ENCODE measurements around the gene ADNP2. TPM values are rescaled to one million over a fixed set of nuclear protein-coding genes. Genes with fewer than 3 reads are reported as not detected.

ADNP2 gene, protein sequence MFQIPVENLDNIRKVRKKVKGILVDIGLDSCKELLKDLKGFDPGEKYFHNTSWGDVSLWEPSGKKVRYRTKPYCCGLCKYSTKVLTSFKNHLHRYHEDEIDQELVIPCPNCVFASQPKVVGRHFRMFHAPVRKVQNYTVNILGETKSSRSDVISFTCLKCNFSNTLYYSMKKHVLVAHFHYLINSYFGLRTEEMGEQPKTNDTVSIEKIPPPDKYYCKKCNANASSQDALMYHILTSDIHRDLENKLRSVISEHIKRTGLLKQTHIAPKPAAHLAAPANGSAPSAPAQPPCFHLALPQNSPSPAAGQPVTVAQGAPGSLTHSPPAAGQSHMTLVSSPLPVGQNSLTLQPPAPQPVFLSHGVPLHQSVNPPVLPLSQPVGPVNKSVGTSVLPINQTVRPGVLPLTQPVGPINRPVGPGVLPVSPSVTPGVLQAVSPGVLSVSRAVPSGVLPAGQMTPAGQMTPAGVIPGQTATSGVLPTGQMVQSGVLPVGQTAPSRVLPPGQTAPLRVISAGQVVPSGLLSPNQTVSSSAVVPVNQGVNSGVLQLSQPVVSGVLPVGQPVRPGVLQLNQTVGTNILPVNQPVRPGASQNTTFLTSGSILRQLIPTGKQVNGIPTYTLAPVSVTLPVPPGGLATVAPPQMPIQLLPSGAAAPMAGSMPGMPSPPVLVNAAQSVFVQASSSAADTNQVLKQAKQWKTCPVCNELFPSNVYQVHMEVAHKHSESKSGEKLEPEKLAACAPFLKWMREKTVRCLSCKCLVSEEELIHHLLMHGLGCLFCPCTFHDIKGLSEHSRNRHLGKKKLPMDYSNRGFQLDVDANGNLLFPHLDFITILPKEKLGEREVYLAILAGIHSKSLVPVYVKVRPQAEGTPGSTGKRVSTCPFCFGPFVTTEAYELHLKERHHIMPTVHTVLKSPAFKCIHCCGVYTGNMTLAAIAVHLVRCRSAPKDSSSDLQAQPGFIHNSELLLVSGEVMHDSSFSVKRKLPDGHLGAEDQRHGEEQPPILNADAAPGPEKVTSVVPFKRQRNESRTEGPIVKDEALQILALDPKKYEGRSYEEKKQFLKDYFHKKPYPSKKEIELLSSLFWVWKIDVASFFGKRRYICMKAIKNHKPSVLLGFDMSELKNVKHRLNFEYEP
- total RNA-seq = 17.3 and 17.7 TPM in 2 replicates

DNA sequence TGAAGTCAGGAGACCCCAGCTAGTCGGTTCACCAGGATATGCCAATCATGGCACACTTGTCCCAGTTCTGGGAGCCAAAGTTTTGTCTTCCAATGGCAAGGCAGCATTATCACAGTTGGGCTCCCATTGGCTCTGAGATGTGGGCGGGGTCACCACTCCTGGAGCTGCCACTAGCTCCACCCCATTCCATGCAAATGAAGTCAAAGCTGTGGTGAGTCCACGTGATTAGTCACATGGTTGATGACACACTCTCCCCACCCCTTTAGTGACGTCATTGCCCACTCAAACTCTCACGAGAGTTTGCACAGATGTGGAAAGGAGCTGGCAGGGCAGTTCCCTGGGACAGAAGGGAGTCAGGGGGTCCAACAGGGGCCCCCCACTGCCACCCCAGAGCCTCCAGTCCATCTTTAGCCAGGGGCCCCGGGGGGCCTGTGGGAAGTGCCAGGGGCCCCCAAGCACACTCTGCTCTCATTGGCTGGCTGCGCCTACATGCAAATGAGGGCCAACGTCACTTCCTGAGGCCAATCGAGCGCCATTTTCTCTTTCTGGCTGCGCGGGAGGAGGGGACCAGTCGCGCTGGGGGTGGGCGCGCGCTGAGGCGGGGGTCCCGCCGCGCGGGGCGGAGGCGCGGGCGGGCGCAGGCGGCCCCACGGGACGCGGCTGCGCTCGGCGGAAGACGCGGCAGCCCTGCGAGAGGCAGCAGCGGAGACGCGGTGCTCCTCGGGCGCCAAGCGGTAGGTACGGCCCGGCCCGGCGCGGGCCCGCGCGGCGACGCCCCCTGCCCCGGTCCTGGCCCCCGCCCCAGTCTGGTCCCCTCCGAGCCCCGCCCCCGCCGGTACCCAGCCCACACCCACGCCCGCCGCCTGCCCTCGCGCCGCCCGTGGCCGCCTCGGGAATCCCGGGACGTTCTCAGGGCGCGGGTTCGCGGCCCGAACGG is at the start of gene ADNP2:
ADNP2 (plus strand) TSS at position 524 of the 937 bp plus-strand sequence. CDS start 8,281 bp downstream, outside the sequence.
- DNase-seq (ENCODE audit: low read depth, low spot score) = peak; percentile 88

DNA sequence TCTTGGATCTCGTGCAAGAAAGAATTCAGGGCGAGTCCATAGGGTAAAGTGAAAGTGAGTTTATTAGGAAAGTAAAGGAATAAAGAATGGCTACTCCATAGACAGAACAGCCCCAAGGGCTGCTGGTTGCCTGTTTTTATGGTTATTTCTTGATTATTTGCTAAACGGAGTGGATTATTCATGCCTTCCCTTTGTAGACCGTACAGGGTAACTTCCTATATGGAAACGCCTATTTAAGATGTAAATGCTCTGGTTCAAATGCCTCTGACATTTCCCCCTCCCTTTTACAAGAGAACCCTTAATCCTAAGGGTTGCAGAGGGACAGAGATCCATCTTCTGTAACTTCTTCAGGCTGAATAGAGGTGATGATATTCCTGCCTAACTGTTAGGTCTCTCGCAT is 49.1 kb upstream of the ADNP2 start:
- DNase-seq (ENCODE audit: low read depth, low spot score) = no peak

DNA sequence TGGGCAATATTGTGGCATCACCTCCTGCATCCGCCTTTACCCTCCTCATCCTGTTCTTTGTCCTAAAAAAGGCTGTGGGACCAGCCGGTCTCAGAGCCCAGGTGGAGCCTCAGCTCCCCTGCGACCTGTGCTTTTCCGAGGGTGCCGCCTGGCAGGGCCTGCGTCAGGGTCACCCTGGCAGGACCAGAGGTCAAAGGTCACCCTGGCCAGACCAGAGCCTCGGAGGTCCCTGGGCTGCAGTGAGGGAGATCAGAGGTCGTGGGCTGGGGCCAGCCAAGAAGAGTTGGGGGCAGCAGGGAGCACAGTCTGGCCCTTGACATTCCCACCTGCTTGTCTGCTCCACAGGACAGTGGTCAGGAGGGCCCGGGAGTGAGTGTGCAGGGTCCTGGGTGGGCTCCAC is 43.4 kb upstream of the ADNP2 start:
- DNase-seq (ENCODE audit: low read depth, low spot score) = no peak

DNA sequence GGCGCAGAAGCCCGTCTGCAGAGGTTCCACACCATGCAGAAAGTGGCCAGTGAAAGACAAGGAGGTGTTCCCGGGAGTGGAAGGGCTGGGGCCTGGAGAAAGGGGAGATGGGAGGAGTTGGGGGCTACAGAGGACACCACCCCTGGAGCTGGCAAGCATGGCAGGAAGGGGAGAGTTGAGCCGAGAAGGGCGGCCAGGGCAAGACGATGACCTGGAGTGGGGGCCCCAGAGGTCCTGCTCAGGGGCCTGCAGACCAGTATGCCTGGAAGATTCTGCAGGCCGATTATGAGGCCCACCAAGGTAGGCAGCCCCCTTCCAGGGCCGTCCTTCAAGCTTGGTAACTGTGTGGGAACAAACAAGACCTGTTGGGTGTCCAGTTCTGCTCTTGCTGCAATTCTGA is 41.7 kb upstream of the ADNP2 start:
- DNase-seq (ENCODE audit: low read depth, low spot score) = no peak

DNA sequence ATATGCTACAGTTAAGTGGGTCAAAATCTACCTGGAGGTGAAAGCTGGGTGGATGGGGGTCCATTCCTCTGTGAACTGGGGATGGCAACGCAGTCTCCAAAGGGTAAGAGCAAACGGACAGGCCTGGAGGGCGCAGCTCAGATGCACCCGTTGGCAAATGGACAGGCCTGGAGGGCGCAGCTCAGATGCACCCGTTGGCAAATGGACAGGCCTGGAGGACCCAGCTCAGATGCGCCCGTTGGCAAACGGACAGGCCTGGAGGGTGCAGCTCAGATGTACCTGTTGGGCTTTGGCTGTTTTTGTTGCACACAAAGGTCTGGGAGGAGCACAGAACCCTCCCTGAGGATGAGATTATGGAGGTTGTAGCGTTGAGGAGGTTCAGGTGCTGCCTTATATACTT is 41.2 kb upstream of the ADNP2 start:
- DNase-seq (ENCODE audit: low read depth, low spot score) = no peak

DNA sequence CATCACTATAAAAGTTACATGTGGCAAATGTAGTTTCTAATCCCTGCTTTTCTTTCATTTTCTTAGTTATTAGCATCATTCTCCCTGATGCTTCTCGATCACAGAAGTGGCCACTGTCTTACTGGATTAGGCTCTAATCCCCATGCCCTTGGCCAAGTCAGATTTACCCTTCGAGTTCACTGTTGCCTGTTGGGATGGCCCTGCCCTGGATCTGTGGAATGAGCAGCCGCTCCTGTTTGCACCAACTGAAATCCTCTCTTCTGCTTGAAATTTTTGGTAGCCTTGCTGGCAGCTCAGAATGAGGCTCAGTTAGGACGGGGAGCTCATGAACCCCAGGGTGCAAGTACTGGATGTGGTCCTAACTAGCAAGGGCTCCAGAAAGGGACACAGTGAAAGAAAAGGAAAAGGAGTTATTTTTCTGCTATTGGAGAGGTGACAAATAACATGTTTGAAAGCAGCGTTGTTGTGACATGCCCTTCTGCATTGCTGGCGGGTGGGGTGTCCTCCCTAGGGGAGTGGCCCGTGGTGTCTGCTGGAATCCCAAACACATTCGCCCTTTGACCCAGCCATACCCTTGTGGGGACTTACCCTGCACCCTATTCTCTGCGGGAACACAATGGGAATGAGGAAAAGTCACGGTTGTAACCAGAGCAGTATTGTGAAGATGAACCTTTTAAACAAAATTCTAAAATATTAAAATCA is 40.3 kb upstream of the ADNP2 start:
- DNase-seq (ENCODE audit: low read depth, low spot score) = no peak

DNA sequence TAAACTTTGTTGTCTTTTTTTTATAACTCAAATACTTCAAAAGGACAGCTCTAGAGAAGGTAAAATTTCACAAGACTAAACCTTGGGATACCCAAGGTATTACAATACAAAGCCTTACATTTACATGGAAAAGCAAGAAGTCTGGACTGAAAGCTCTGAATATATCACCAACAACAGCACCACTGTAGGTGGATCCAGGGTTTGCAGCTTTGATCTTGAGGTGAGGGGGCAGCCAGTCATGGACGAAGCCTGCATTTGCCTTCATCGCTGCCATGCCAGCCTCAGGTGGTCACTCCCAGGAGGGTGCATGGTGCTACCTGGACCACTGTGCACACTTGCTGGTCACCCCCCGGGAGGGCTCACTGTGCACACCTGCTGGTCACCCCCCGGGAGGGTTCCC is 38.2 kb upstream of the ADNP2 start:
- DNase-seq (ENCODE audit: low read depth, low spot score) = no peak

DNA sequence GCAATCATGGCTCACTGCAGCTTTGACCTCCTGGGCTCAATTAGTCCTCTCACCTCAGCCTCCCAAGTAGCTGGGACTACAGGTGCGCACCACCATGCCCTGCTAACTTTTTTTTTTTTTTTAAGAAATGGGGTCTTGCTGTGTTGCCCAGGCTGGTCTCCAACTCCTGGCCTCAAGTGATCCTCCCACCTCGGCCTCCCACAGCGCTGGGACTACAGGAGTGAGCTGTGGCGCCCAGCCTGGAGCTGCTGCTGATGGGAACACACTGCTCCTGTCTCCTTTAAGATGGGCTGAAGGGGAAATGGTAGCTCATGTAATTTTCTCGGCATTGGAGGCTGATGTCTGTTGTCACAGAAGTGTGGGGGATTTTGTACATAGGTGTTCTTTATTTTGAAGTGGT is 34.9 kb upstream of the ADNP2 start:
- DNase-seq (ENCODE audit: low read depth, low spot score) = no peak

DNA sequence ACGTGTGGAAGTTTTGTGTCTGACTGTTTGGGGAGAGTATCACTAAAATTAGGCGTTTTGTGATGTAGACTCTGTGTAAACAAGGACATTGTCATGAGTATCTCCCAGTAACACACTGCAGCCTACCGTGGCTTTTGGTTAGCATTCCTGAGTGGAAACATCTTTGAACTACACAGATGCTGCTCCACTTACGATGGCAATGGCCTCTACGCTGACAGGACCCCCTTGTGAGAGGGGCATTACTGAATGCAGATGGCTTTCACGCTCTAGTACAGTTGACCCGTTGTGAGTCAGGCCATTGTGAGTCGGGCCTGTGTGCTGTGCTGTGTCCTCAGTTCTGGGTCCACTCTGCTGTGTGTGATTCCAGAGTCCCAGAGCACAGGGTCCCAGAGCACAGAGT is 34.4 kb upstream of the ADNP2 start:
- DNase-seq (ENCODE audit: low read depth, low spot score) = no peak

DNA sequence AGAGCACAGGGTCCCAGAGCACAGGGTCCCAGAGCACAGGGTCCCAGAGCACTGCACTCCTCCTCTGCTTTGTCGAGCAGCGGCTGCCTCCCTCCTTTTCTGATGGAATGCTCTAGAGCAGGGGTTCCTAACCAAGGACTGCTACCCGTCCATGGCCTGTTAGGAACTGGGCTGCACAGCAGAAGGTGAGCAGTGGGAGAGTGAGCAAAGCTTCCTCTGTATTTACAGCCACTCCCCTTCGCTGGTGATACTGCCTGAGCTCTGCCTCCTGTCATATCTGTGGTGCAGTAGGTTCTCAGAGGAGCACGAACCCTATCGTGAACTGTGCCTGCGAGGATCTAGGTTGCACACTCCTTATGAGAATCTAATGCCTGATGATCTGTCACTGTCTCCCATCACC is 33.1 kb upstream of the ADNP2 start:
- no peak for DNase-seq (ENCODE audit: low read depth, low spot score)

DNA sequence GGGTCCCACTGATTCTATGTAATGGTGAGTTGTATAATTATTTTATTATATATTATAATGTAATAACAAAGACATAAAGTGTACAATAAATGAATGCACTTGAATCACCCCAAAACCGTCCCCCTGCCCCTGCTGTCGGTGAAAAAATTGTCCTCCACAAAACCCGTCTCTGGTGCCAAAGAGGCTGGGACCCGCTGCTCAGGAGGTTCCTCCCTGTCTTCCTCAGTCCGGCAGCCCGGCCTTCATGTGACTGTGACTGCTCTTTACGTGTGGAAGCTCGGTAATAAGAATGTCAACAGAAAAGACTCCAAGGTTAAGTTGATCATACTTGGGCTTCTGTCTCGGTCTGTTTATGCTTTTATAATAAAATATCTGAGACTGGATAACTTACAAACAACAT is 32.7 kb upstream of the ADNP2 start:
- DNase-seq (ENCODE audit: low read depth, low spot score) = no peak

DNA sequence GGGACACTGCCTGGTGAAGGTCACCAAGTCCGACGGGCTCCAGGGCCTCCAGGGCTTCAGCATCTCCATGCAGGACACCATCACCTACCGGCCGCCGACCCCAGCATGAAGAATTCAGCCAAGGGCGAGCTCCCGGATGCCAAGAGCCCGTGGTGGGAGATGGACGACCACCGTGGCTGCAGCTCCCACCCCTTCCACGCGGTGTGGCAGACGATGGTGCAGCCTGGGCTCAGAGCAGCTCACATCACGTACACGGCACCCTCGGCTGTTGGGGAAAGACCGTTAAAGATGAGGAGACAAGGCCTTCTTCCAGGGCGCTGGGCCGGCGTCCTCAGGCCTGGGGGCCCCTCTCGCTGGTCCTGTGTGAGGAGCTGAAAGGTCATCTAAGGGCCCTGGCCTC is 31.2 kb upstream of the ADNP2 start:
- no peak for DNase-seq (ENCODE audit: low read depth, low spot score)

DNA sequence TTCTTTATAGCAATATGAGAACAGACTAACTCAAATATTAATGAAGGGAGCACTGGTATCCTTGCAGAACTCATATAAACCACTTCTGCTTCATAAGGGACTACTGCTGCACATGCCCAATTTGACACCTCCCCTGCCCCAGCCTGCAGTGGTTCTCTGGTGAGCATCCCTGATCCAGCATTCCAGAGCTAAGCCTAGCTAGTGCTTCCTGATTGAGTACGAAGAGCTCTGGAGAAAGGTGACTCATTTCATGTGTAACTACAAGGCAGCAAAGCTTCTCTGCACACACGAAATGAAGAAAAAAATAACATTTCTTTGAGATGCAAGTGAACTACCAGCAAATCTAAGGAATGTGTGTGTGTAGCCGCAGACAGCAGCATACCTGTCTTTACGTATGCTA is 22.8 kb upstream of the ADNP2 start:
- DNase-seq (ENCODE audit: low read depth, low spot score) = no peak

DNA sequence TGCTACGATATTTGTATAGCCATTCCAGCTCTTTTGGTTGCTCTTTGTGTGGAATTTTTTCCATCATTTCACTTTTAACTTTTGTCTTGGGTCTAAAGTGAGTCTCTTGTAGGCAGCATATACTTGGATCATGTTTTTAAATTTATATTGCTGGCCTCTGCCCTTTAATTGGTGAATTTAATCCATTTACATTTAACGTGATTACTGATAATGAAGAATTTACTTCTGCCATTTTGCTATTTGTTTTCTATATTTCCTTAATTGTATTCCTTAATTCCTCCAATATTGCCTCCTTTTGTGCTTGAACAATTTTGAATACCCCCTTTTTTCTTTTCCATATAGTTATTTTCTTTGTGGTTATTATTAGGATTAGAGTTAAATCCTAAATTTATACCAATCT is 21.0 kb upstream of the ADNP2 start:
- DNase-seq (ENCODE audit: low read depth, low spot score) = no peak

DNA sequence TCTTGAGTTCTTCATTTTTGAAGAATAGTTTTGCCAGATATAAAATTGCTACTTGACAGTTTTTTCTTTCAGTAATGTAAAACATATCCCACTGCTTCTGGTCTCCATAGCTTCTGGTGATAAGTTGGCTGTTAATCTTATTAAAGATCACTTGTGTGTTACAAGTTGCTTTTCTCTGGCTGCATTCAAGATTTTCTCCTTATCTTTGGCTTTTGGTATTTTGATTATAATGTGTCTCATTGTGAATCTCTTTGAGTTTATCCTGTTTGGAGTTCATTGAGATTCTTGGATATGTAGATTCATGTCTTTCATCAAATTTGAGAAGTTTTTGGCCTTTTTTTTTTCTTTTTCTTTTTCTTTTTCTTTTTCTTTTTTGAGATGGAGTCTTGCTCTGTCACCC is 20.2 kb upstream of the ADNP2 start:
- no peak for DNase-seq (ENCODE audit: low read depth, low spot score)

DNA sequence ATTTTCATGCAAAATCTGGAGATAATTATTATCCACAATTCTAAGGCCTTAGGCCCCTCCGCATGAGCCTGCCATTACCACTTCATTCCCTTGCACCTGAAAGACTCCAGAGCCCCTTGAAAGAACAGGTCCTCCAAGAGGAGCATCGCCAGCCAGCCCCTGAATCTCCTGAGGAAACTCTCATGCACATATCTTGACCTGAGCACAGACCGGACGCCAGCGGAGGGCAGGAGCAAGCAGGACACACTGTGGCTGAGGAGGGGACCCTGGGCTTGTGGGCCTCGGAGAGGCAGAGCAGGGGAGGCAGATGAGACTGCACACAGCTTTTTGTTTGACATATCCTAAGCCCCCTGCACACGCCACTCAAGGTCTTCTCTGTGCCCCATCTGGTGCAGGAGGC is 13.6 kb upstream of the ADNP2 start:
- DNase-seq (ENCODE audit: low read depth, low spot score) = no peak

DNA sequence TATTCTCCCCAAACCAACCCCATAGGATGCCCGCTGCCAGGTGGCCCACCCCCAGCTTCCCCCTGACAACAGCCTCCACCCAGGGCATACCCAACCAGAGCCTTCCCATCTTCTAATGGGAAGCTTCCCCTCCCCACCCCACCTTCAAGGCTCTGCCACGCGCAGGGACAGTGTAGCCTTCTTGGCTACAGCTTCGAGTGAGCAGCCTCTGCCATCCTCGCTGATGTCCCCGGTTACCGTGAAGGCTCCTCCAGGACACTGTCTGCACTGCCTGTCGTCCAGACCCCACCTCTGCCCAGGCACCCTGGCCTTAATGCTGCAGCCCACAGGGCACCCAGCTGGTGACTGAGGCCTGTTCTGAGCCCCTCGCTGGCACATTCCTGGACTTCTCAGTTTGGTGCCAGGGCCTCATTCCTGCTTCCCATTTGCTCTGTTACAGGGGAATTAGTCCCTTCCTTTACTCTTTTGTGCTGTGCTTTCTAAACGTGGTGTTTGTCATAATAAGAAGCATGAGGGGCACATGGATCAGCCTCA is 13.0 kb upstream of the ADNP2 start:
- no peak for DNase-seq (ENCODE audit: low read depth, low spot score)

DNA sequence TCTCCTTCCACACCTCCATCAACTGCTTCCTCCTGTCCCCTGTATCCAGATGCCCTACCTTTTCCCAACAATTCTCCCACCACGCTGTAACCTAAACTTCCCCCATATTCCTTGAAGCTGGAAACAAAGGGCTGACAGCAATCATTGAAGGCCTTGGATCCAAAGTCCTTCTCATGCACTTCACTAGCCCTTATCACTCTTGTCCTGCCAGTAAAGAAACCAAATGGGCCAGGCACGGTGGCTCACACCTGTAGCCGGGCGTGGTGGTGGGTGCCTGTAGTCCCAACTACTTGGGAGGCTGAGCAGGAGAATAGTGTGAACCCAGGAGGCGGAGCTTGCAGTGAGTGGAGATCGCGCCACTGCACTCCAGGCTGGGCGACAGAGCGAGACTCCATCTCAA is 11.9 kb upstream of the ADNP2 start:
- no peak for DNase-seq (ENCODE audit: low read depth, low spot score)

DNA sequence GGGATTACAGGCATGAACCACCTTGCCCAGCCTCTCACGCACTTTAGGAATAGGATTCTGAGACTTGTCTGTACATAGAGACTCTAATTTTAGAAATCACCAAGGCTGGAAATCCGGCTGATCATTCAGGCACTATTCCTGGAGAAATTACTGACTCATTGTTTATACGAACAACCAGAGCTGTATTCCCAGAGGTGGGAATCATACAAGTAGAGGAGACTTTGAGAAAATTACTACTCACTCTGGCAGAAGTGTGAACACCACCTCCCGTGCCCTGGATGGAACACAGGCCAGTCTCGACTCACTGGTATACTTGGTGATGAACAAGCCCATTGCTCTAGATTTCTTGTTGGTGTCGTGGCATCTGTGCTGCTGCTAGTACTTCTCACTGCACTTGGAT is 5.8 kb upstream of the ADNP2 start:
- no peak for DNase-seq (ENCODE audit: low read depth, low spot score)

DNA sequence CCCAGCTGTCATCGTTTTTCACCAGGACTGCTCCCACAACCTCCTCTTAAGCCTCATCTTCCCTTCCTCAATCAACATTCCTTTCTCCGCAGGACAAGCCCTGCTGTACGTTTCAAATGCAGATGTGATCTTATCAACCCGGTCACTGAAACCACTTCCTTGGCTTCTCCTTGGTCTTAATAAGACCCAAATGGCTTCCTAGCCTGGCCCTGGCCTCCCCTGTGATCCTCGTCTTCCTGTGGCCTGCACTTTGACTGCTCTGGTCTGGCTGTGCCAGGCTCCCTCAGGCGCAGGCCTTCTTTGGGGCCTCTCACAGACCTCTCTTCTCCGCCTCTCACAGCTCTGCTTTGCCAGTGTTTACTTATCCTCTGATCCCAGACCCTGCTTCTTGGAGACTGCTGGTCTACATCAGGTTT is 4.7 kb upstream of the ADNP2 start:
- DNase-seq (ENCODE audit: low read depth, low spot score) = no peak

Data from pulmonary artery endothelial cell (primary cell).